GM19043 (cell line): Measurements from ENCODE around the gene MMEL1.
"Not testable (repeated sequence)": the region's sequence is repeated elsewhere in the genome, so short reads cannot be mapped to it uniquely, and the experiment has no call there.

Experiments
- ATAC-seq: cut with Tn5 transposase; IDR thresholded peaks from one replicate; pipeline ENCODE4 v1.9.1; 2021; ENCODE audit warnings: low read depth; ENCODE audit not compliant: unreplicated experiment

Gene MMEL1

DNA sequence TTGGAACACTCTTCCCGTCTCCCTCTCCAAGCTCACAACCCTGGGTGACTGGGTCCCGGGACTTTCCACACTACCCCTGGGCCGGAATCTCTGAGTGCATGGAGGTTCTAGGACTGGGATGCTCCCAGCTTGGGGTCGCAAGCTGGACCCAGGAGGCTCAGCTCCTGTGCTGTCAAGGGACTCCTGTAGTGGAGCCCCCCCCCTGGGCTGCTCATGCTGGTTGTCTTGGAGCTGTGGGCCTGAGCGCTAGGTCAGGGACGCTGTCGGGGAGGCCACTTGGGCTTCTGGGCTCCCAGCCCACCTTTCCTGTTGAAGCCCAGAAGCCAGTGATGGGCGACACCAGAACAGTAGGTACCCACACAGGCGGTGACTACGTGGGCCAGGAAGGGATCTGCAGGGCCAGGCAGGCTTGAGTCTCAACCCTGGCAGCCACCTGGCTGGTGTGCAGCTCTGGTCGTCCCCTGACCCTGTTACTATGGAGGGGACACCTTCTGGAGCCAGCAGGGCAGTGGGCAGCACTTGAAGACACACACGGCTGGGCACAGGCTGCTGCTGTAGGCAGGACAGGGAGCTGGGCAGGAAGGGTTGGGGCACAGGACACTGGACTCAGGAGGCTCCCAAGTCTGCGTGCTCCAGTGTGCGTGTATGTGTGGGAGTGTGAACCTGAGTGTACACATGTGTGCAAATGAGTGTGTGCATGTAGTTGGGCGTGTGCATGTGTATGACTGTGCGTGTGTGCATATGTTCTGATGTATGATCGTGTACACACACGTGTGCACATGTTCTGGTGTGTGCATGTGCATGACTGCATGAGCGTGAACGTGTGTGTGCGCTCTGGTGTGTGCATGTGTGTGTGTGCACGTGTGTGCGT, 3.0 kb downstream of the MMEL1 start:
- no peak for ATAC-seq

GRCh38 chr1:2628933-2629626, 3.7 kb downstream of the MMEL1 start:
- ATAC-seq = no peak

- no peak for ATAC-seq
Measured at GRCh38 chr1:2628191-2628932, 4.5 kb downstream of the MMEL1 start.

GRCh38 chr1:2627746-2628145, 5.1 kb downstream of the MMEL1 start:
- ATAC-seq = no peak

DNA sequence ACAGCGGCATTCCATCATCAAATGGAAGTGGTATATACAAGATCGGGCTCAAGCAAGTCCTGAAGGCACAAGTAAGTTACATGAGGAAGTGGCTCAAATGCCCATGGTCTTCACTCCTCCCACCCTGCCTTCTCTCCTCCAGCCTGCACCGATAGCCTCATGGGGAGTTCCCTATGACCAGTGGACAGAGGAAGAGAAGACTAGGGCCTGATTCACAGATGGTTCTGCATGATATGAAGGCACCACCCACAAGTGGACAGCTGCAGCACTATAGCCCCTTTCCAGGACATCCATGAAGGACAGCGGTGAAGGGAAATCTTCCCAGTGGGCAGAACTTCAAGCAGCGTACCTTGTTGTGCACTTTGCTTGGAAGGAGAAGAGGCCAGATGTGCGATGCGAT, 7.1 kb downstream of the MMEL1 start:
- not testable (repeated sequence) for ATAC-seq

DNA sequence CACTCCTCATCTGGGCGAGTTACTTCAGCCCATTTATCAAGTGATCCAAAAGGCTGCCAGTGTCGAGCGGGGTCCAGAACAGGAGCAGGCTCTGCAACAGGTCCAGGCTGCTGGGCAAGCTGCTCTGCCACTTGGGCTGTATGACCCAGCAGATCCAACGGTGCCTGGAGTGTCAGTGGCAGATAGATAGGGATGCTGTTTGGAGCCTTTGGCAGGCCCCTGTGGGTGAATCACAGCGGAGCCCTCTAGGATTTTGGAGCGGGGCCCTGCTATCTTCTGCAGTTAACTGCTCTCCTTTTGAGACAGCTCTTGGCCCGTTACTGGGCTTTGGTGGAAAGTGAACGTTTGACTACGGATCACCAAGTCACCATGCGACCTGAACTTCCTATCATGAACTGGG, 7.5 kb downstream of the MMEL1 start:
- no peak for ATAC-seq

DNA sequence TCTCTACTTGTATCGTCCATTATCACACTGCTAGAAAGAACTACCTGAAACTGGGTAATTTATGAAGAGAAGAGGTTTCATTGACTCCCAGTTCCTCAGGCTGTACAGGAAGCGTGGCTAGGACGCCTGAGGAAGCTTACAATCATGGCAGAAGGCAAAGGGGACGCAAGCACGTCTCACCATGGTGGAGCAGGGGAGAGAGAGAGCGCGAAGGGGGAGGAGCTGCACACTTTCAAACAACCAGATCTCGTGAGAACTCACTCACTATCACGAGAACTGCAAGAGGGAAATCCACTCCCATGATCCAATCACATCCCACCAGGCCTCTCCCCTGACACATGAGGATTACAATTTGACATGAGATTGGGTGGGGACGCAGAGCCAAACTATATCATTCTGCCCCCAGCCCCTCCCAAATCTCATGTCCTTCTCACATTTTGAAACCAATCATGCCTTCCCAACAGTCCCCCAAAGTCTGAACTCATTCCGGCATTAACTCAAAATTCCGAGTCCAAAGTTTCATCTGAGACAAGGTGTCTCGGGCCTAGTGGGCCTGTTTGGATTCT, 8.0 kb downstream of the MMEL1 start:
- ATAC-seq = no peak

- ATAC-seq = no peak
Measured at GRCh38 chr1:2623571-2624337, 9.1 kb downstream of the MMEL1 start.

DNA sequence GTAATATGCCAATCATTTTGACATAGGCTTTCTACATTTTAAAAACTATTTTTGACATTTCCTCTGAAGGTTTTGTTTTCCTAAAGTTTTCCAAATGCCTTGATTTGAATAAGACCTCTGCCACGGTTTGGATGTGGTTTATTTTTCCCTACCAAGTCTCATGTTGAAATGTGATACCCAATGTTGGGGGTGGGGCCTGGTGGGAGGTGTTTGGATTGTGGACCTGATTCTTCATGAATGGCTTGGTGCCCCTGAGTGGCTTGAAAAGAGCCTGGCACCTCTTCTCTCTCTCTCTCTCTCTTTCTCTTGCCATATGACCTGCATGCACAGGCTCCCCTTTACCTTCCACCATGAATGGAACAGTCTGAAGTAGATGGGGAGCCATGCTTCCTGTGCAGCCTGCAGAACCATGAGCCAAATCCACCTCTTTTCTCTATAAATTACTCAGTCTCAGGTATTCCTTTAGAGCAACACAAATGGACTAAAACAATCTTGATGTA, 14.8 kb downstream of the MMEL1 start:
- no peak for ATAC-seq

- no peak for ATAC-seq
Measured at GRCh38 chr1:2614145-2614544, 18.7 kb downstream of the MMEL1 start.

DNA sequence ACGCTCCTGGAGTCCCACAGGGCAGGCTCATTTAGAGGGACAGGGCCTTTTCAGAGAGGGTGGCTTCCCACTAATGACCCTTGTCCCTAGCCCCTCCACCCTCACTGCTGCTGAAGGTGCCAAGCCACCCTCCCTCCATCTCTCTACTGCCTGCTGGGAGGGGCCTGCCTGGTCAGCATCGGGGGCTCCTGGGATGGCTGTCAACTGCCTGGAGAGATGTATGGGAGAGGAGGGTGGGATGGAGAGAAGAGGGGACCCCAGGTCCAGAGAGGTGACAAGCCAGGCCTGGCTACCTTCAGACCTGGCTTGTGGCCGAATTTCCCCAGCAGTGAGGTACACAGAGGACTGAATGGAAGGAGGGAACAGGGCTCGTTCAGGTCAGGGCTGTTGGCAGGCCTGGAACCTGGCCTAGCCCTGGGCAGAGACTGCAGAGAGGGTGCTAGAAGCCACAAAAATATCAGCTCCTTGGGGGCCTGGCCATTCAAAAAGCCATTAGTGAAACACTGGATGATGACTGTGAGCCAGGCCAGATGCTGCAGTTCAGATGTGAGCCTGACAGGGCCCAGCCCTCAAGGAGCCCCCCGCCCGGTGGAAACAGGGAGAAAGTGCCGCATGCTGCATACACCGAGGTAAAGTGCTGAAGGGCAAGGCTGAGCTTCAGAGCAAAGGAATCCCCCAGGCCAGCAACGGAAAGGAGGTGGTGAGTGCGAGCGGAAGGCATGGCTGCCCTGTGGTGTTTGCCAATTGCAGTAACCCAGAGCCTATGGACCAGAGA, 20.0 kb downstream of the MMEL1 start:
- no peak for ATAC-seq

DNA sequence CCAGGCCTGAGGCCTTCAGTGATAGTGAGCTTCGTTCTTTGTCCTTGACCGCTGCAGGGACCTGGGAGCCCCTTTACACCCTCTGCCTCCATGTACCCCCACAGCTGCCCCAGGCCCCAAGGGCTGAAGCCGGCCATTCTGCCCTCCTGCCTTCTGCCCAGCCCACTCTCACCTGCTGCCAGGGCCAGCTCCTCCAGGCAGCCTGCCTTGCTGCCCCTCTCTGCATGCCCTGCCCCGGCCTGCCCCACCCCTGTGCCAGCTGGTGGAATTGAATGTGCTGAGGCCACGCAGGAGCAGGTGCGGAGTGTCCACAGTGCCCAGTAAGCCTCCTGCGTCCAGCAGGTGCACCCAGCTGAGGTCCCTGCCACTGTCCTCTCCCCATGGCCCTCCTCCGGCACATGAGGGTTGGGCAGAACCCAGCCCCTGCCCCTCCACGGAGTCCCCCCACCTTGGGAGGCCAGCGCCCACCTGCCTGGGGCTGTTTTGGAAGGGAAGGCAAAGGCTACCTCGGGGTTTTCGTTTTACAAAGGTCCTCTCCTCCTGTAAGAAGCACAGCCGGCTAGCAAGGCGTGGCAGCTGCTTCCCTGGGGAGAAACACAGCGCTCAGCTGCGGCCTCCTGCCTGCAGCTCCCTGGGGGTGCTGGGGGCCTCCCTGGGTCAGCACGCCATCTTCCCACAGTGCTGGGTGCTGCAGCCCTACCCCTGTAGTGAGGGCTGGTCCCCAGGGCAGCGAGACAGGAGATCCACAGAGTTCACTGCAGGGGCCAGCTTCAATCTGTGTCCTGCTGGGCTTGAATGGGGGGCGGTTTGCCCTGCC, 21.0 kb downstream of the MMEL1 start:
- ATAC-seq = no peak

DNA sequence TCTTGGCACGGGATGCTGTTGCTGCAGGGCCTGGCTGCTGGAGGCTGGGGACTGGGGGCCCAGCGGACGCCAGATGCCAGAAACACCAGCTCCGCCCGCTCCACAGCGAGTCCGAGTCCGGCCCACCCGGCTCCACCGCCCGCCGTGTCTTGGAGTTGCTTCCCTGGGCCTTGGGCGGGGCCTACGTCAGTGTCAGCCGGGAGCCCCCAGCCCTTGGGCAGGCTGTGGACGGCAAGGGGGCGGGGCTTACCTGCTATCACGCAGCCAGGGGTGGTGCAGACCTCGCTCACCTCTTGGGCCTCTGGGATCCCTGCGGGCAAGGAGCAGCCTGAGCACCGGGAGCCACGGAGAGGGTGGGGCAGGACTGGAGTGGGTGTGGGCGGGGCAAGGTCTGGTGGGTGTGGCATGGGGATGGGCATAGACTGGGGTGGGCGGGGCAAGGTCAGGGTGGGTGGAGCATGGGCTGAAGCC, 21.8 kb downstream of the MMEL1 start:
- ATAC-seq = no peak

DNA sequence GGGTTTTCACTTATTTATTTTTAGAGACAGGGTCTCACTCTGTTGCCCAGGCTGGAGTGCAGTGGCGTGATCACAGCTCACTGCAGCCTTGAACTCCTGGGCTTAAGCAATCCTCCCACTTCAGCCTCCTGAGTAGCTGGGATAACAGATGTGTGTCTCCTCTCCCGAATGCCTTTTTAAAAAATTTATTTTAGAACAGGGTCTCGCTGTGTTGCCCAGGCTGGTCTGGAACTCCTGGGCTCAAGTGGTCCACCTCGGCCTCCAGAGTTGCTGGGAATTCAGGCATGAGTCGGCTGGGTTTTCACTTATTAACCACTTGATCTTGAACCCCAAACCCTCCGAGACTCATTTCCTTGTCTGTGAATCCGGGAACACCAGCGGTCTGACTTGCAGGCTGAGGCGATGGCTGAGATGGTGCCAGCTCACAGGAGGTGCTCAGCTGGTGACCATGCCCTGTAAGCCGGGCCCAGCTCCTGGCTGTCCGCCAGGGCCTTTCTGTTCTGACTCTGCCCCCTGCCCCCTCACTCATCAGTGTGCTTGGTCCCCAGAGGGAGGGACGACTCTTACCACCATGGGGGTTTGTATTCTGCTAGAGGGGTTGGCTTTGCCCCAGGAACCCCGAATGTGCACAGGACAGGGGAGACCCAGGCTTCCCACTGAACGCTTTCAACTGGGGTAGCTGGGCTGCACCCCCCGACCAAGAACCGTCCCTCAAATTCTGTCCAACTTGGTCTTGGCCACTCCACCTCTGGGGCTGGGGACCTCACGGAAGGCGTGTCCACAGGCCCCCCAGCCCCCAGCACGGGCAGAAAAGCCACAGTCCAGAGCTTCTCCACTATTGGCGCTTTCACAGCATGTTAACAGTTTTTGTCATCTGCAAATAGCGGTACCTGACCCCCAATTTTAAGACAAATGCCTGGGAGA, 22.5 kb downstream of the MMEL1 start:
- ATAC-seq = no peak

GRCh38 chr1:2609319-2610035, 23.3 kb downstream of the MMEL1 start:
- no peak for ATAC-seq

- no peak for ATAC-seq
Measured at GRCh38 chr1:2607641-2608091, 25.1 kb downstream of the MMEL1 start.
